ENCODE data around the gene FOXO6.

The FOXO6 gene

DNA sequence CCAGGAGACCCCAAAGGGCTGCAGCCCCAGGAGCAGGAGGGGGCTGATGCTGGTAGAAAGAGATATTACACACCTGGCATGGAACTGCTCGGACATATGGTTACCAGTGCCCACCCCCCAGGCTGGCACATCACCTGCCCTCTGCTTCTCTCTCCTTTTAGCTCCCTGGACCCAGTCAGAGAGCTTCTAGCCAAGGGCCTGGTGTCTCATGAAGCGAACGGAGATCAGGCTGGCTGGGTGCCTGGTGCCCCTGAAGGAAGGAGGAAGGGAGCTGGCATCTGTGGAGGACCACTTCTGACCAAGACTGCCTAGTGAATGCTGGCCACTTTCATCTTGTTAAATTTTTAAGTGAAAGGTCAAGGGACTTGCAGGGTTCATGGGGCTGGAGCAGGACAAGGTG is 53.1 kb downstream of the FOXO6 start:
- DNase-seq (ENCODE audit: low read depth), result no peak
- no peak for TF ChIP-seq MYC (IDR thresholded peaks at IDR 0.05; ENCODE audit: low read depth, low read length)
- no peak for TF ChIP-seq POLR2A (IDR thresholded peaks at IDR 0.05; ENCODE audit: extremely low read depth, insufficient read length)
- TF ChIP-seq, protein P1, sequence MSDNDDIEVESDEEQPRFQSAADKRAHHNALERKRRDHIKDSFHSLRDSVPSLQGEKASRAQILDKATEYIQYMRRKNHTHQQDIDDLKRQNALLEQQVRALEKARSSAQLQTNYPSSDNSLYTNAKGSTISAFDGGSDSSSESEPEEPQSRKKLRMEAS (IDR thresholded peaks at IDR 0.05; ENCODE audit: low read depth, low read length), result no peak
- TF ChIP-seq, protein P2, sequence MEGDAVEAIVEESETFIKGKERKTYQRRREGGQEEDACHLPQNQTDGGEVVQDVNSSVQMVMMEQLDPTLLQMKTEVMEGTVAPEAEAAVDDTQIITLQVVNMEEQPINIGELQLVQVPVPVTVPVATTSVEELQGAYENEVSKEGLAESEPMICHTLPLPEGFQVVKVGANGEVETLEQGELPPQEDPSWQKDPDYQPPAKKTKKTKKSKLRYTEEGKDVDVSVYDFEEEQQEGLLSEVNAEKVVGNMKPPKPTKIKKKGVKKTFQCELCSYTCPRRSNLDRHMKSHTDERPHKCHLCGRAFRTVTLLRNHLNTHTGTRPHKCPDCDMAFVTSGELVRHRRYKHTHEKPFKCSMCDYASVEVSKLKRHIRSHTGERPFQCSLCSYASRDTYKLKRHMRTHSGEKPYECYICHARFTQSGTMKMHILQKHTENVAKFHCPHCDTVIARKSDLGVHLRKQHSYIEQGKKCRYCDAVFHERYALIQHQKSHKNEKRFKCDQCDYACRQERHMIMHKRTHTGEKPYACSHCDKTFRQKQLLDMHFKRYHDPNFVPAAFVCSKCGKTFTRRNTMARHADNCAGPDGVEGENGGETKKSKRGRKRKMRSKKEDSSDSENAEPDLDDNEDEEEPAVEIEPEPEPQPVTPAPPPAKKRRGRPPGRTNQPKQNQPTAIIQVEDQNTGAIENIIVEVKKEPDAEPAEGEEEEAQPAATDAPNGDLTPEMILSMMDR (IDR thresholded peaks at IDR 0.05; ENCODE audit: low read depth, low read length), result no peak
- no peak overlapping the region for H3K4me3 ChIP-seq (ENCODE audit: low read depth, low read length)

DNA sequence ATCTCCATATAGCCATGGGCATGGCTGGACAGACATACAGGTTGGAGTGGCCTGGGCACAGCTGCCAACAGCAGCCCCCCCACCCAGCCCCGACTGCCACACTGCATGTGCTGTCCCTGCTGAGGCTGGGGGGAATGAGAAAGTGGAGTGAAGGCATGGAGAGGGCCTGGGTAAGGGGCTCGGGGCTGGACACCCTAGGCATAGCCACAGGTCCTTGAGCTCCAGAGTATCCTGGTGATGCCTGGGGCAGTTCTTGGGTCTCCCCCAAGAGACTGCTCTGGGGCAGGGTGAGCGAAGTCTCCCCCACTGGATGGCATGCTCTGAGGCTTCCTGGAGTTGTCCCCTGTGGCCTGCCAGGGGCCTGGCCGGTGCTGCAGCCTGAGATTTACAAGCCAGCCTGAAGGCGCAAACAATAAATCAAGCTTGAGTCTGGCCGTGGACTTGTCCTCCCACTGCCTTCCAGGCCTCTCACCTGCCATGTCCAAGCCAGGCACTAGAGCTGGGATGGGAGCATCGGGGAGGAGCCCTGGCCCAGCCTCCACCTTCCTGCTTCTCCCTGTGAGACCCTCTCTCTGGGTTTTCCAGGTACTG is 53.6 kb downstream of the FOXO6 start:
- DNase-seq (ENCODE audit: low read depth), result no peak
- TF ChIP-seq, protein P2 (IDR thresholded peaks at IDR 0.05; ENCODE audit: low read depth, low read length), result no peak
- H3K4me3 ChIP-seq (ENCODE audit: low read depth, low read length), result no peak overlapping the region

DNA sequence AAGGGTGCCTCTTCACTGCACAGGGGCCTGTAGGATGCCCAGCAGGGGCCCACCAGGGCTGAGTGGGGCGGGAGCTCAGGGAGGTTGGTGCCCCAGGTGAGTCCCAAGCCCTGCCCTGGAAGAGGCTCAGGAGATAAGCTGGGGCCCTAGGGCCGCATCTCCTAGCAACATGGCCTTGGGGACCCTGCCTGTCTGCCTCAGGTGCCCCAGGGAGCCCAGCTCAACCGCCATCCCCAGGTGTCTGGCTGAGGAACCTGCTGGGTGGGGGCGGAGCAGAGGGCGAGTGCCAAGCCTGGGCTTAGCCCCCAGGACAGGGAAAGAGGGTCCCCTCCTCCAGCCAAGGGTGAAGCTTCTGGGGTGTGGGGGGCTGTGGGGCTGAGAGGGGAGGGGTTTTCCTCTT is 54.8 kb downstream of the FOXO6 start:
- no peak overlapping the region for H3K4me3 ChIP-seq (ENCODE audit: low read depth, low read length)
- no peak for DNase-seq (ENCODE audit: low read depth)
- TF ChIP-seq, protein P1 (IDR thresholded peaks at IDR 0.05; ENCODE audit: low read depth, low read length), result no peak

DNA sequence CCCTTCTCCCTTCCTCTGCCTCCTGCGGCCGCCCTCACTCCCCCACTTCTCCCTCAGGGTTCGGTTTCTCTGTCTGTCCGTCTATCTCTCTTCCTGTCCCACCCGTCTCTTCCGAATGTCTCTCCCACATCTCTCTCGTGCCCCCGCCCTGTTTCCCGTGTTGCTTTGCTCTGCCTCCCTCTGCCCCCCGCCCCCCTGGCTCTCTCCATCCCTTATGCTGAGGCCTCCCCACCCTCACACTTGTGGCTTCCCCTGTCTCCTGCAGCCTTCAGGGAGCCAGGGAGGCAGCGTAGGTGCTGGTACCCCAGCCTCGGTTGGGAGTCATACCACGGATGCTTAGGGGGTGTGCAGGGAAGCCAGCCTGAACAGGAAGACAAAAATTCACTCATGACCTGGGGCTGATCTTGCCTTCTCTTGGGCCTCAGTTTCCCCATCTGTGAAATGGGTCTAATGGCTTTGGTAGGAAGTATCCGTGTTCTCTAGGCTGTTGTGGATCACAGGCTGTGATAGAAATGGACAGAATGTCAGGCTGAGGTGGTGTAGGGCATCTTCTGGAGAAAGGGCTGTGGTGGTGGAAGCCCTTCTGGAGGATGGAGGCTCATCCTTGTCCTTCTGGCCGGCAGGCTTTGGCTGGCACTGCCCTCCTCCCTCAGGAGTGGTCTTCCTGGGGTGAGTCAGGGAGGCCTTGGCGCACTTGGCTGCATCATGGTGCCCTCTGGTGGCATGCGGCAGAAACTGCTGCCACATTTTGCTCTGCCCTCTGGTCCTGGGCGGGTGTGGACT is 55.5 kb downstream of the FOXO6 start:
- TF ChIP-seq MYC (IDR thresholded peaks at IDR 0.05; ENCODE audit: low read depth, low read length), result no peak
- TF ChIP-seq POLR2A (IDR thresholded peaks at IDR 0.05; ENCODE audit: extremely low read depth, insufficient read length), result no peak
- TF ChIP-seq, protein P2 (IDR thresholded peaks at IDR 0.05; ENCODE audit: low read depth, low read length), result peak; percentile 87
- TF ChIP-seq, protein P1 (IDR thresholded peaks at IDR 0.05; ENCODE audit: low read depth, low read length), result peak; percentile 52; the same call in 1 of the 2 replicates
- no peak overlapping the region for H3K4me3 ChIP-seq (ENCODE audit: low read depth, low read length)
- peak; percentile 69 for DNase-seq (ENCODE audit: low read depth)

DNA sequence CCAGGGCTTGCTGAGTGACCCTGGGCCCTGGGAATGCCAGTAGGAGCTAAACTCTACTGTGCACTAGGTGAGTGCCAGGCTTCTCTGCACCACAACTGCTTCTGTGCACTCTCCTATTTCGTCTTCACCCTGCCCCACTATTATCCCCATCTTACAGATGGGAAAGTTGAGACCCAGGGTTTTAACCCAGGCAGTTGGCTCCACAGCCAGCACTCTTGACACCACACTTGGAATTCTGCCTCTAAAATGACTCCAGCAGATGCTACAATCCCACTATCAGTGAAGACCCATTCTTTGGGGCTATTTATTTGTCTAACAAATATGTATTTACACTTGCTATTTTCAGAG is 56.1 kb downstream of the FOXO6 start:
- TF ChIP-seq MYC (IDR thresholded peaks at IDR 0.05; ENCODE audit: low read depth, low read length), result no peak
- TF ChIP-seq, protein P1 (IDR thresholded peaks at IDR 0.05; ENCODE audit: low read depth, low read length), result no peak
- TF ChIP-seq, protein P2 (IDR thresholded peaks at IDR 0.05; ENCODE audit: low read depth, low read length), result no peak
- no peak for TF ChIP-seq POLR2A (IDR thresholded peaks at IDR 0.05; ENCODE audit: extremely low read depth, insufficient read length)
- H3K4me3 ChIP-seq (ENCODE audit: low read depth, low read length), result no peak overlapping the region
- DNase-seq (ENCODE audit: low read depth), result no peak

DNA sequence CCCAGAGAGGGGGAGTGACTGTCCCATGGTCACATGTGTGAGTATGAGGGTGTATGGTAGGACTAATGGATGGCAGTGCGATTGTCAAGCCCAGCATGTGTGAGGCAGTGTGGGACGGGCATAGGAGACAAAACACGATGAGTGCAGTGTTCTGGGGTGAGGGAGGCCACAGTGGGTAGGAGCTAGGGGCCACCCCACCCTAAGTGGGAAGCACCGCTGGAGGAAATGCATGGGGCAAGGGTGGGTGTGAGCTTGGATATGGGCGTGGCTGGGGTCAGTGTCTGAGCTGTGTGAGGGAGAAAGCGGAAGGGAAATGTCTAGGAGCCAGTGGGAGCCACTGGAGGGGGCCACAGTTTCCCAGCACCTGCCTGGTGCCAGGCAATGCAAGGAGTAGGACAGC is 56.5 kb downstream of the FOXO6 start:
- no peak for DNase-seq (ENCODE audit: low read depth)
- TF ChIP-seq MYC (IDR thresholded peaks at IDR 0.05; ENCODE audit: low read depth, low read length), result no peak
- TF ChIP-seq, protein P2 (IDR thresholded peaks at IDR 0.05; ENCODE audit: low read depth, low read length), result no peak
- no peak for TF ChIP-seq POLR2A (IDR thresholded peaks at IDR 0.05; ENCODE audit: extremely low read depth, insufficient read length)
- TF ChIP-seq, protein P1 (IDR thresholded peaks at IDR 0.05; ENCODE audit: low read depth, low read length), result no peak
- H3K4me3 ChIP-seq (ENCODE audit: low read depth, low read length), result no peak overlapping the region

Data from NB4 (cell line).